MM.1S (cell line): Measurements from ENCODE around the gene ELP5.

Source experiments
- DNase-seq: peaks from one replicate; pipeline ENCODE4 v3.0.0-alpha.2; 2015
- H2AFZ ChIP-seq: fragments of 300-600 bp; sonication (generic); 2 replicates; pipeline ENCODE4 v1.6.0; 2016; ENCODE audit warnings: antibody characterized with exemption, low read length
- H3F3A ChIP-seq: fragments of 300-600 bp; sonication (generic); 2 replicates; pipeline ENCODE4 v1.6.1; 2016; ENCODE audit warnings: mild to moderate bottlenecking, antibody characterized with exemption, low read length, moderate library complexity, mixed read lengths; ENCODE audit not compliant: insufficient read depth
- H3K27ac ChIP-seq: fragments of 300-600 bp; sonication (generic); 2 replicates; pipeline ENCODE4 v1.5.1; 2016; ENCODE audit warnings: mild to moderate bottlenecking, low read length
- H3K27me3 ChIP-seq: fragments of 300-600 bp; sonication (generic); replicated peaks from 2 replicates; pipeline ENCODE4 v1.6.0; 2016; ENCODE audit warnings: low read length; ENCODE audit not compliant: insufficient read depth
- H3K36me3 ChIP-seq: fragments of 300-600 bp; sonication (generic); replicated peaks from 2 replicates; pipeline ENCODE4 v1.6.1; 2016; ENCODE audit warnings: mild to moderate bottlenecking, low read length, mixed read lengths; ENCODE audit not compliant: insufficient read depth
- H3K4me1 ChIP-seq: fragments of 300-600 bp; sonication (generic); 2 replicates; pipeline ENCODE4 v1.6.1; 2016; ENCODE audit warnings: low read length, mixed read lengths
- H3K4me2 ChIP-seq: fragments of 300-600 bp; sonication (generic); 2 replicates; pipeline ENCODE4 v1.6.0; 2016; ENCODE audit warnings: low read depth, low read length
- H3K4me3 ChIP-seq: fragments of 300-600 bp; sonication (generic); 2 replicates; pipeline ENCODE4 v1.5.1; 2016; ENCODE audit warnings: low read length, mixed read lengths
- H3K79me2 ChIP-seq: fragments of 300-600 bp; sonication (generic); 2 replicates; pipeline ENCODE4 v1.6.1; 2016; ENCODE audit warnings: mixed run types, low read length, mixed read lengths
- H3K9ac ChIP-seq: fragments of 300-600 bp; sonication (generic); 2 replicates; pipeline ENCODE4 v1.6.1; 2016; ENCODE audit warnings: low read length, mixed read lengths
- H3K9me2 ChIP-seq: fragments of 300-600 bp; sonication (generic); replicated peaks from 2 replicates; pipeline ENCODE4 v1.6.1; 2016; ENCODE audit warnings: mild to moderate bottlenecking, low read length, mixed read lengths; ENCODE audit not compliant: insufficient read depth
- H3K9me3 ChIP-seq: fragments of 300-600 bp; sonication (generic); replicated peaks from 2 replicates; pipeline ENCODE4 v1.6.1; 2016; ENCODE audit warnings: mild to moderate bottlenecking, low read length, mixed read lengths; ENCODE audit not compliant: insufficient read depth
- H4K20me1 ChIP-seq: fragments of 300-600 bp; sonication (generic); 2 replicates; pipeline ENCODE4 v1.6.1; 2016; ENCODE audit warnings: mild to moderate bottlenecking, low read length, moderate library complexity, mixed read lengths; ENCODE audit not compliant: insufficient read depth
- EZH2 ChIP-seq: fragments of 300-600 bp; sonication (generic); optimal IDR thresholded peaks from 2 replicates; pipeline ENCODE3; 2017; ENCODE audit warnings: low read depth, mild to moderate bottlenecking, antibody characterized with exemption, low read length, mixed read lengths
- EZH2phosphoT487 ChIP-seq: fragments of 300-600 bp; sonication (generic); IDR thresholded peaks from 2 replicates; pipeline ENCODE4 v1.6.1; 2018; ENCODE audit warnings: antibody characterized with exemption, low read length
- TF ChIP-seq, protein P1 (sequence below): fragments of 300-600 bp; sonication (generic); IDR thresholded peaks from 2 replicates; pipeline ENCODE4 v1.5.1; 2016; ENCODE audit warnings: antibody characterized with exemption, low read length, mixed read lengths

ELP5 gene

DNA sequence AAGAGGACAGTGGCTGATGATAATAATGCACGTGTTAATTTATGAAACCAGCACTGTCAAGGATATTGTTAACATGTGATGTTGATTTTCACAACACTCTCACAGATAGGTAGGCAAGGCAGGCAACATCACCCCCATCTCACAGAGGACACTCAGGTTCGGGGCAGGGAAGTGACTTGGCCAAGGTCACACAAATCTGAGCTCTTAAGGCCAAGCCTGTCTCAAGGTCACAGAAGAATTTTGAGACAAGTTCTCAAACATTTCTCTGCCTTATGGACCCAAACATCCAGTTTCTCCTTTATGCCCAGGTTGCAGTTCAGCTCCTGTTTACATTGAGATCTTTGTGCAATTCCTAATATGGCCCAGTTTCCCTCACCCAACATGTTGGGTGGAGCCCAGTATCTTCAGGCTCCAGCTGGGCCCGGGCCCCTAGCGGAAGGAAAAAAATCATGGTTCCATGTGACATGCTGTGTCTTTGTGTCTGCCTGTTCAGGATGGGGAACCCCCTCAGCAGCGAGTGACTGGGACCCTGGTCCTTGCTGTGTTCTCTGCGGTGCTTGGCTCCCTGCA lies 30.8 kb downstream of the ELP5 start:
- Histone ChIP-seq H3K79me2 (no peaks in the 10 kb centered on the region), H3K27ac (no peak overlapping the region), H3K9ac (no peak overlapping the region), H2AFZ (no peak overlapping the region), H4K20me1 (no peaks in the 10 kb centered on the region), H3K36me3 (no peaks in the 10 kb centered on the region), H3K27me3 (peaks cover 78% of the 10 kb centered on the region), H3K4me1 (peaks cover 10% of the 10 kb centered on the region), H3K4me3 (no peak overlapping the region), H3K9me2 (no peaks in the 10 kb centered on the region), H3K4me2 (no peak overlapping the region), H3F3A (peaks cover 8% of the 10 kb centered on the region), H3K9me3 (no peaks in the 10 kb centered on the region)
- no peak for DNase-seq
- TF ChIP-seq, protein P1, sequence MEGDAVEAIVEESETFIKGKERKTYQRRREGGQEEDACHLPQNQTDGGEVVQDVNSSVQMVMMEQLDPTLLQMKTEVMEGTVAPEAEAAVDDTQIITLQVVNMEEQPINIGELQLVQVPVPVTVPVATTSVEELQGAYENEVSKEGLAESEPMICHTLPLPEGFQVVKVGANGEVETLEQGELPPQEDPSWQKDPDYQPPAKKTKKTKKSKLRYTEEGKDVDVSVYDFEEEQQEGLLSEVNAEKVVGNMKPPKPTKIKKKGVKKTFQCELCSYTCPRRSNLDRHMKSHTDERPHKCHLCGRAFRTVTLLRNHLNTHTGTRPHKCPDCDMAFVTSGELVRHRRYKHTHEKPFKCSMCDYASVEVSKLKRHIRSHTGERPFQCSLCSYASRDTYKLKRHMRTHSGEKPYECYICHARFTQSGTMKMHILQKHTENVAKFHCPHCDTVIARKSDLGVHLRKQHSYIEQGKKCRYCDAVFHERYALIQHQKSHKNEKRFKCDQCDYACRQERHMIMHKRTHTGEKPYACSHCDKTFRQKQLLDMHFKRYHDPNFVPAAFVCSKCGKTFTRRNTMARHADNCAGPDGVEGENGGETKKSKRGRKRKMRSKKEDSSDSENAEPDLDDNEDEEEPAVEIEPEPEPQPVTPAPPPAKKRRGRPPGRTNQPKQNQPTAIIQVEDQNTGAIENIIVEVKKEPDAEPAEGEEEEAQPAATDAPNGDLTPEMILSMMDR, result no peak
- no peak for TF ChIP-seq EZH2phosphoT487
- TF ChIP-seq EZH2, result no peak

DNA sequence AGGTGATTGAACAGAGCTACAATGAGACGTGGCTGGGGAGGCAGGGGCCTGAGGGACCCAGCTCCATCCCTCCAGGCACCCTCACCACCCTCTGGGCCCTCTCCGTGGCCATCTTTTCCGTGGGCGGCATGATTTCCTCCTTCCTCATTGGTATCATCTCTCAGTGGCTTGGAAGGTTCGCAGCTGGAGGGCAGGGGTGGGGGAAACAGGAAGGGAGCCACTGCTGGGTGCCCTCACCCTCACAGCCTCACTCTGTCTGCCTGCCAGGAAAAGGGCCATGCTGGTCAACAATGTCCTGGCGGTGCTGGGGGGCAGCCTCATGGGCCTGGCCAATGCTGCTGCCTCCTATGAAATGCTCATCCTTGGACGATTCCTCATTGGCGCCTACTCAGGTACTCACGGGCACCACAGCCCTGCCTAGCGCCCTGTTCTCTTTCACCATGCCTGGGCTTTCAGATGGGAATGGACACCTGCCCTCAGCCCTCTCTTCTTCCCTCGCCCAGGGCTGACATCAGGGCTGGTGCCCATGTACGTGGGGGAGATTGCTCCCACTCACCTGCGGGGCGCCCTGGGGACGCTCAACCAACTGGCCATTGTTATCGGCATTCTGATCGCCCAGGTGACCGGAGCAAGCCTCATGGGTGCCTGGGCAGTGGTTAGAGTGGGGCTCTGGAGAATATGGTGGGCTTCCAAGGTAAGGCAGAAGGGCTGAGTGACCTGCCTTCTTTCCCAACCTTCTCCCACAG lies 31.6 kb downstream of the ELP5 start:
- Histone ChIP-seq H3K27me3 (peaks cover 85% of the 10 kb centered on the region), H3K4me2 (no peak overlapping the region), H3K79me2 (no peaks in the 10 kb centered on the region), H4K20me1 (no peaks in the 10 kb centered on the region), H3K9ac (no peak overlapping the region), H2AFZ (no peak overlapping the region), H3K9me3 (no peaks in the 10 kb centered on the region), H3K9me2 (no peaks in the 10 kb centered on the region), H3K4me1 (peaks cover 10% of the 10 kb centered on the region), H3K27ac (no peak overlapping the region), H3K36me3 (no peaks in the 10 kb centered on the region), H3K4me3 (no peak overlapping the region), H3F3A (peaks cover 8% of the 10 kb centered on the region)
- DNase-seq, result no peak
- TF ChIP-seq, protein P1, result no peak
- TF ChIP-seq EZH2 (no peak), EZH2phosphoT487 (no peak)

DNA sequence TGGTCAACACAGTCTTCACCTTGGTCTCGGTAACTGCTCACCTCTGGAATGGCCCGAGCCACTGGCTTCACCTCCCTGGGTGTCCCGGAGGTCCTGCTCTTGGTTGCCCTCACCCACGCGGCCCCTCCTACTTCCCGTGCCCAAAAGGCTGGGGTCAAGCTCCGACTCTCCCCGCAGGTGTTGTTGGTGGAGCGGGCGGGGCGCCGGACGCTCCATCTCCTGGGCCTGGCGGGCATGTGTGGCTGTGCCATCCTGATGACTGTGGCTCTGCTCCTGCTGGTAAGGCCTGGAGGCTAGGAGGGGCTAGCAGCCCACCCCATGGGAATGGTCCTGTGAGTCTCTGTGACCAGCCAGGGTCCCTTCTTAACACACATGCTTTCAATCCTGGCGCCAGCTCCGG lies 32.9 kb downstream of the ELP5 start:
- Histone ChIP-seq H3F3A (peaks cover 8% of the 10 kb centered on the region), H3K4me3 (no peak overlapping the region), H3K27ac (no peak overlapping the region), H3K79me2 (no peaks in the 10 kb centered on the region), H3K36me3 (no peaks in the 10 kb centered on the region), H3K9me2 (no peaks in the 10 kb centered on the region), H3K27me3 (peaks cover 86% of the 10 kb centered on the region), H3K4me2 (no peak overlapping the region), H3K9me3 (no peaks in the 10 kb centered on the region), H3K9ac (no peak overlapping the region), H3K4me1 (peaks cover 10% of the 10 kb centered on the region), H4K20me1 (no peaks in the 10 kb centered on the region), H2AFZ (no peak overlapping the region)
- DNase-seq, result no peak
- no peak for TF ChIP-seq EZH2
- no peak for TF ChIP-seq EZH2phosphoT487
- TF ChIP-seq, protein P1, result no peak
